IMR-90 (cell line): ENCODE measurements around the gene PRADC1. TPM values are rescaled to one million over a fixed set of nuclear protein-coding genes. Genes with fewer than 3 reads are reported as not detected.

Source experiments
- ATAC-seq: fragments of 200-7000 bp; cut with Tn5 transposase; 2 replicates; pipeline ENCODE4 v1.9.1; 2020; ENCODE audit warnings: low read depth, mild to moderate bottlenecking, moderate library complexity
- BruUV-seq: library from RNA; stranded (reverse); fragments of 400-500 nt; replicated peaks from 2 replicates; lab custom pipeline; 2021; lab: Mats Ljungman, UMichigan
- CTCF ChIA-PET: fragments of 300-600 bp; formaldehyde crosslinking; extraction: SDS; loops from one replicate; lab custom pipeline; 2021; ENCODE audit warnings: antibody characterized with exemption; lab: Yijun Ruan, JAX
- POLR2A ChIA-PET: fragments of 300-600 bp; sonication (Branson Sonifier 250); formaldehyde crosslinking; loops from one replicate; lab custom pipeline; 2022; ENCODE audit warnings: antibody characterized with exemption; ENCODE audit not compliant: unreplicated experiment; lab: Charles Lee
- DNase-seq: peaks from one replicate; pipeline ENCODE4 v3.0.0; 2013
- H2AFZ ChIP-seq: replicated peaks from 2 replicates; pipeline ENCODE3; 2013; ENCODE audit warnings: low read length, mild to moderate bottlenecking; ENCODE audit not compliant: poor library complexity
- H2AK5ac ChIP-seq: 2 replicates; pipeline ENCODE4 v1.6.1; 2013; ENCODE audit warnings: low read depth, low read length, inconsistent platforms
- H2AK9ac ChIP-seq: replicated peaks from 2 replicates; pipeline ENCODE3; 2013; ENCODE audit warnings: mild to moderate bottlenecking, low read depth, low read length, moderate library complexity; ENCODE audit not compliant: poor library complexity
- H2BK120ac ChIP-seq: 2 replicates; pipeline ENCODE4 v1.6.1; 2013; ENCODE audit warnings: low read depth, low read length, inconsistent platforms
- H2BK15ac ChIP-seq: 3 replicates; pipeline ENCODE4 v1.6.1; 2013; ENCODE audit warnings: low read depth, low read length, inconsistent platforms
- H2BK20ac ChIP-seq: 2 replicates; pipeline ENCODE4 v1.6.1; 2013; ENCODE audit warnings: low read depth, mild to moderate bottlenecking, inconsistent platforms, low read length, moderate library complexity
- H2BK5ac ChIP-seq: 2 replicates; pipeline ENCODE4 v1.6.1; 2013; ENCODE audit warnings: mild to moderate bottlenecking, low read depth, low read length, inconsistent platforms; ENCODE audit not compliant: poor library complexity, severe bottlenecking
- H3K14ac ChIP-seq: replicated peaks from 2 replicates; pipeline ENCODE4 v1.6.1; 2013; ENCODE audit warnings: low read depth, low read length, inconsistent platforms
- H3K18ac ChIP-seq: 2 replicates; pipeline ENCODE4 v1.6.1; 2013; ENCODE audit warnings: low read depth, low read length, control low read depth
- H3K23ac ChIP-seq: 2 replicates; pipeline ENCODE4 v1.6.1; 2013; ENCODE audit warnings: low read depth, low read length, inconsistent platforms
- H3K27ac ChIP-seq: 2 replicates; pipeline ENCODE4 v1.5.1; 2013; ENCODE audit warnings: mild to moderate bottlenecking, control low read depth, low read length; ENCODE audit not compliant: insufficient read depth
- H3K27me3 ChIP-seq: 2 replicates; pipeline ENCODE4 v1.6.1; 2013; ENCODE audit warnings: low read length; ENCODE audit not compliant: control insufficient read depth, insufficient read depth
- H3K36me3 ChIP-seq: 2 replicates; pipeline ENCODE4 v1.6.1; 2013; ENCODE audit warnings: low read length, mixed read lengths; ENCODE audit not compliant: control insufficient read depth, insufficient read depth
- H3K4ac ChIP-seq: 2 replicates; pipeline ENCODE4 v1.6.1; 2013; ENCODE audit warnings: low read depth, low read length, inconsistent platforms
- H3K4me1 ChIP-seq: 2 replicates; pipeline ENCODE4 v1.6.1; 2013; ENCODE audit warnings: low read length, mixed read lengths; ENCODE audit not compliant: control insufficient read depth, insufficient read depth
- H3K4me2 ChIP-seq: 2 replicates; pipeline ENCODE4 v1.6.1; 2013; ENCODE audit warnings: low read depth, mild to moderate bottlenecking, control low read depth, low read length, moderate library complexity
- H3K4me3 ChIP-seq: 2 replicates; pipeline ENCODE4 v1.5.1; 2013; ENCODE audit warnings: low read depth, mild to moderate bottlenecking, control low read depth, low read length, moderate library complexity; ENCODE audit not compliant: insufficient read depth
- H3K56ac ChIP-seq: 2 replicates; pipeline ENCODE4 v1.6.1; 2013; ENCODE audit warnings: low read length, inconsistent platforms; ENCODE audit not compliant: insufficient read depth; ENCODE audit errors: extremely low read depth
- H3K79me1 ChIP-seq, 2 experiments: 2 replicates each; pipeline ENCODE4 v1.6.1; 2013; ENCODE audit warnings: low read length in 2 of 2, inconsistent platforms in 1 of 2, low read depth in 1 of 2
- H3K9ac ChIP-seq: 2 replicates; pipeline ENCODE4 v1.6.1; 2013; ENCODE audit warnings: low read depth, low read length, control low read depth
- H3K9me1 ChIP-seq: 2 replicates; pipeline ENCODE4 v1.6.1; 2013; ENCODE audit warnings: low read length, inconsistent platforms; ENCODE audit not compliant: insufficient read depth
- H3K9me3 ChIP-seq: 2 replicates; pipeline ENCODE4 v1.6.1; 2013; ENCODE audit warnings: low read length; ENCODE audit not compliant: control insufficient read depth, insufficient read depth
- H4K20me1 ChIP-seq: 2 replicates; pipeline ENCODE4 v1.6.1; 2013; ENCODE audit warnings: low read length, inconsistent platforms; ENCODE audit not compliant: insufficient read depth
- H4K5ac ChIP-seq: 2 replicates; pipeline ENCODE4 v1.6.1; 2013; ENCODE audit warnings: mild to moderate bottlenecking, low read depth, low read length, control low read depth
- H4K8ac ChIP-seq, 2 experiments: 2 replicates each; pipeline ENCODE4 v1.6.1; 2013; ENCODE audit warnings: low read depth in 2 of 2, low read length in 2 of 2, control low read depth in 1 of 2, inconsistent platforms in 1 of 2
- H4K91ac ChIP-seq: 2 replicates; pipeline ENCODE4 v1.6.1; 2013; ENCODE audit warnings: low read depth, low read length, inconsistent platforms; ENCODE audit not compliant: insufficient read depth
- CEBPB ChIP-seq: IDR thresholded peaks from 2 replicates; pipeline ENCODE4 v1.6.1; 2012; ENCODE audit warnings: low read depth, low read length, improper control_type of control experiment
- MAFK ChIP-seq: IDR thresholded peaks from 2 replicates; pipeline ENCODE4 v1.6.1; 2012; ENCODE audit warnings: low read depth, low read length, improper control_type of control experiment
- MAZ ChIP-seq: IDR thresholded peaks from 2 replicates; pipeline ENCODE4 v1.6.1; 2012; ENCODE audit warnings: low read depth, mild to moderate bottlenecking, low read length, improper control_type of control experiment, moderate library complexity, borderline replicate concordance
- MXI1 ChIP-seq: IDR thresholded peaks from 2 replicates; pipeline ENCODE4 v1.6.1; 2012; ENCODE audit warnings: low read depth, mild to moderate bottlenecking, low read length, moderate library complexity, borderline replicate concordance
- NFE2L2 ChIP-seq: fragments of 150-350 bp; IDR thresholded peaks from 2 replicates; pipeline ENCODE4 v1.6.1; 2016; ENCODE audit warnings: low read depth, mild to moderate bottlenecking, low read length
- RCOR1 ChIP-seq: IDR thresholded peaks from 2 replicates; pipeline ENCODE4 v1.6.1; 2012; ENCODE audit warnings: mild to moderate bottlenecking, low read length, improper control_type of control experiment; ENCODE audit not compliant: insufficient replicate concordance
- SMC3 ChIP-seq: fragments of 150-350 bp; IDR thresholded peaks from 2 replicates; pipeline ENCODE4 v1.6.1; 2016; ENCODE audit warnings: low read depth, mild to moderate bottlenecking, antibody characterized with exemption, low read length, moderate library complexity
- WGBS, 2 experiments: methylation state at CpG; one replicate each; pipeline versions ENCODE4 v1.1.5 to v1.1.7; 2013; ENCODE audit warnings: missing lambda C conversion rate in 2 of 2; ENCODE audit not compliant: insufficient read length in 1 of 2; ENCODE audit errors: extremely low coverage in 2 of 2; 5-methylcytosine and 5-hydroxymethylcytosine counted together
- dilution Hi-C: fragments of 300-500 bp; cut with HindIII; formaldehyde crosslinking; loops from one replicate; pipeline ENCODE4 v1.14.3; 2018; ENCODE audit warnings: low sequenced_read_pairs; ENCODE audit not compliant: unreplicated experiment
- in situ Hi-C: fragments of 300-500 bp; cut with MboI; formaldehyde crosslinking; loops from 3 replicates; pipeline ENCODE4 v1.14.3; 2019; ENCODE audit warnings: low sequenced_read_pairs, inconsistent platforms, mixed read lengths
- intact Hi-C: fragments of 100-400 bp; cut with micrococcal nuclease; formaldehyde crosslinking; loops from 2 replicates; pipeline ENCODE4 v1.10.0; 2022
- polyA plus RNA-seq, 3 experiments: library from polyadenylated mRNA; depleted of rRNA; stranded (reverse); fragments of >200 nt; gene quantifications; 2 replicates each; pipeline ENCODE4 v1.2.3, GENCODE V29; 2012; ENCODE audit warnings: low replicate concordance in 1 of 3
- total RNA-seq: library from RNA; depleted of rRNA; stranded (reverse); fragments of >200 nt; gene quantifications from 2 replicates; pipeline ENCODE4 v1.2.3, GENCODE V29; 2012
- TF ChIP-seq, protein P1 (sequence below): conservative IDR thresholded peaks from 2 replicates; pipeline ENCODE4 v1.5.1; 2012; ENCODE audit warnings: mild to moderate bottlenecking, low read depth, low read length, improper control_type of control experiment

The PRADC1 gene
- total and polyA plus RNA-seq, 2 of the 4 experiments (the other 2 are of a cell fraction), result 13.1 to 18.4 TPM

DNA sequence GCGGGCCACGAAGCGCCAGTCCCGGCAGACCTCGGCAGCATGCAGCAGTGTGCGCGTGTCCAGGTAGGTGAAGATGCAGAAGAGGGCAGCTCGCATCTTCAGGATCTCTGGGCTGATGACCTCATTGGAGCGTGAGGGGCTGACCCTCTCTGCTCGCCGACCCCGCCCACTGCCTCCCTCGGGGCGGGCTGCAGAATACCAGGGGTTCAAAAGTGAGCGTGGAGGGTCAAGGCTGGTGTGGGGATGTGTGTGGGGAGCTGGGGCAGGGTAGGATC lies 31.2 kb upstream of the PRADC1 start:
- Histone ChIP-seq H2BK120ac (no peak overlapping the region), H3K4me2 (no peak overlapping the region), H3K4ac (no peak overlapping the region), H3K56ac (no peak overlapping the region), H2BK20ac (no peak overlapping the region), H4K20me1 (peaks cover 10% of the 10 kb centered on the region; the same call in 1 of the 2 replicates), H3K9me3 (no peaks in the 10 kb centered on the region), H3K27me3 (peaks cover 11% of the 10 kb centered on the region; the same call in 1 of the 2 replicates), H3K4me3 (no peak overlapping the region), H3K18ac (no peak overlapping the region), H2AK9ac (no peak overlapping the region), H3K14ac (no peak overlapping the region), H3K27ac (no peak overlapping the region), H4K91ac (no peak overlapping the region), H3K9me1 (peaks cover 6% of the 10 kb centered on the region; the same call in 1 of the 2 replicates), H2BK5ac (no peak overlapping the region), H2AFZ (no peak overlapping the region), H2AK5ac (no peak overlapping the region), H4K5ac (no peak overlapping the region), H4K8ac (no peak overlapping the region), H3K9ac (no peak overlapping the region), H2BK15ac (no peak overlapping the region), H3K23ac (no peak overlapping the region), H3K36me3 (peaks cover 3% of the 10 kb centered on the region), H3K79me1 (no peaks in the 10 kb centered on the region), H3K4me1 (no peaks in the 10 kb centered on the region)
- CTCF ChIA-PET, result no interaction called here
- in situ Hi-C loops, result no loop called here
- no TSS peak for BruUV-seq
- no peak for DNase-seq
- no peak for ATAC-seq
- dilution Hi-C loops, result no loop called here
- intact Hi-C loops, result loop anchor here (5.0 kb wide), 1 partner anchor 102 kb away; no protein-coding TSS in a partner anchor
- 94% methylated on average over 3 of the region's 15 CpGs; no CpG with 5 or more reads in 1 of the 2 experiments for WGBS, 2 experiments
- TF ChIP-seq RCOR1 (no peak), NFE2L2 (no peak), MAZ (no peak), MAFK (no peak), CEBPB (no peak), SMC3 (no peak), MXI1 (no peak)
- TF ChIP-seq, protein P1, sequence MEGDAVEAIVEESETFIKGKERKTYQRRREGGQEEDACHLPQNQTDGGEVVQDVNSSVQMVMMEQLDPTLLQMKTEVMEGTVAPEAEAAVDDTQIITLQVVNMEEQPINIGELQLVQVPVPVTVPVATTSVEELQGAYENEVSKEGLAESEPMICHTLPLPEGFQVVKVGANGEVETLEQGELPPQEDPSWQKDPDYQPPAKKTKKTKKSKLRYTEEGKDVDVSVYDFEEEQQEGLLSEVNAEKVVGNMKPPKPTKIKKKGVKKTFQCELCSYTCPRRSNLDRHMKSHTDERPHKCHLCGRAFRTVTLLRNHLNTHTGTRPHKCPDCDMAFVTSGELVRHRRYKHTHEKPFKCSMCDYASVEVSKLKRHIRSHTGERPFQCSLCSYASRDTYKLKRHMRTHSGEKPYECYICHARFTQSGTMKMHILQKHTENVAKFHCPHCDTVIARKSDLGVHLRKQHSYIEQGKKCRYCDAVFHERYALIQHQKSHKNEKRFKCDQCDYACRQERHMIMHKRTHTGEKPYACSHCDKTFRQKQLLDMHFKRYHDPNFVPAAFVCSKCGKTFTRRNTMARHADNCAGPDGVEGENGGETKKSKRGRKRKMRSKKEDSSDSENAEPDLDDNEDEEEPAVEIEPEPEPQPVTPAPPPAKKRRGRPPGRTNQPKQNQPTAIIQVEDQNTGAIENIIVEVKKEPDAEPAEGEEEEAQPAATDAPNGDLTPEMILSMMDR, result no peak
- POLR2A ChIA-PET, result no interaction called here
